ENCODE measurements around the gene NUDT4.
"Not testable (repeated sequence)": the region's sequence is repeated elsewhere in the genome, so short reads cannot be mapped to it uniquely, and the experiment has no call there.

DNA sequence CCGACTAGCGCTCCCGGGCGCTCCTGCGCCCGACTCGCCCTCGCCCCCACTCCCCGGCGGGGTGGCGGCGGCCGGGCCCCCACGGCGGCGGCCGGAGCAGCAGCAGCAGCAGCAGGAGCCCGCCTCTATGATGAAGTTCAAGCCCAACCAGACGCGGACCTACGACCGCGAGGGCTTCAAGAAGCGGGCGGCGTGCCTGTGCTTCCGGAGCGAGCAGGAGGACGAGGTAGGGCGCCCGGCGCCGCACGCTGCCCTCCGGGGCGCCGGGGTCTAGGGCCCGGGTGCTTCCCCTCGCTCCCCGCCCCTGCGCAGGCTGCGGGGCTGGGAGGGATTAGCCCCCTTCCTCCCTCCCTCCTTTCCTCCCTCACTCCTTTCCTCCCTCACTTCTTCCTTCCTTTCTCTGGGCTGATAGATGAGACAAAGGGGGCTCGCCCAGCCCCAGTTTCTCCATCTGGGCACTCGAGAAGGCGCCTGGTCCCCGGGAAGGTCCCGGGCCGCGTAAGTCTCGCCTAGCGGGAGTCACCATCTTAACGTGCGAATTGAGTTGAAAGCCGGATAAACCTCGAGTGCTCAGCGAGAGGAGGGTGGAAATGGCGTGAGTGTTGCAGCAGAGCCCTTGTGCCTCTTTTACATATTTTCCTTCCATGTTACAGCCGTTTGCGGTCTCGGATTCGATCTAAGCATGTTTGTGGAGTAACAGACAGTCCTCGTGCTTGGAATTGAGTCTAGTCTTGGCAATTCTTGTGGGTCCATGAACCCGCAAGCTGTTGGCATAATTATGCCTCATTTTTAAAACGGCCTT is 672 bp downstream of the NUDT4 start:
- TF ChIP-seq CTCF (conservative IDR thresholded peaks at IDR 0.05; ENCODE audit: low read depth, low read length): not testable (repeated sequence)
- TF ChIP-seq CEBPB (IDR thresholded peaks at IDR 0.05; ENCODE audit: low read depth, low read length): peak; percentile 54; the same call in 1 of the 2 replicates
- peak; percentile 60; the same call in 1 of the 2 replicates for TF ChIP-seq POLR2A (IDR thresholded peaks at IDR 0.05; ENCODE audit: low read depth, low read length)

Measured in IMR-90 (cell line).